Measurements from ENCODE around the gene SDR42E2.

The SDR42E2 gene

GRCh38 chr16:22240023-22240710 is 77.9 kb downstream of the SDR42E2 start:
- DNase-seq (ENCODE audit: low read depth in 2 of 2, low spot score in 1 of 2), result no peak

Data from stimulated activated CD8-positive, alpha-beta memory T cell treated with anti-CD3 and anti-CD28 coated beads, Interleukin-4, amount 100 ng/mL, for 4 hours (primary cell).